T47D (cell line): Measurements from ENCODE around the gene C2orf80.

Experiments used
- DNase-seq, 2 experiments: peaks; one replicate each; pipeline versions ENCODE4 v3.0.0 to v3.0.0-alpha.2; 2011 to 2012; ENCODE audit warnings: low read depth in 1 of 2, low spot score in 1 of 2
- JUND ChIP-seq: IDR thresholded peaks from 2 replicates; pipeline ENCODE4 v1.6.1; 2012; ENCODE audit warnings: low read depth
- in situ Hi-C: cut with HindIII; loops from 2 replicates; pipeline ENCODE4 v1.10.0; 2016; ENCODE audit warnings: low sequenced_read_pairs, low pct_unique_long_range_greater_than_20kb

The C2orf80 gene

DNA sequence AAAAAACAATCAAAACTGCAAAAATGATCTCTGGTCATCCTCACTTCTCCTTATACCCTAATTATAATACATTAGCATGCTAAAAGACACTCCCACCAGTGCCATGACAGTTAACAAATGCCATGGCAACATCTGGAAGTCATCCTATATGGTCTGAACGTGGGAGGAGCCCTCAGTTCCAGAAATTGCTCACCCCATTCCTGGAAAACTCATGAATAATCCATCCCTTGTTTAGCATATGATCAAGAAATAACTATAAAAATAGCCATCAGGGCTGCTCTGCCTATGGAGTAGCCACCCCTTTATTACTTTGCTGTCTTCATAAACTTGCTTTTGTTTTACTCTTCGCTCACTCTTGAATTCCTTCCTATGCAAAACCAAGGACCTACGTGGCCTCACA, 5.7 kb upstream of the C2orf80 start:
- no peak for DNase-seq
- no peak for TF ChIP-seq JUND
- in situ Hi-C loops, result no loop called here

GRCh38 chr2:208192611-208193236, 2.9 kb upstream of the C2orf80 start:
- no peak for TF ChIP-seq JUND
- no peak for DNase-seq
- in situ Hi-C loops, result no loop called here

DNA sequence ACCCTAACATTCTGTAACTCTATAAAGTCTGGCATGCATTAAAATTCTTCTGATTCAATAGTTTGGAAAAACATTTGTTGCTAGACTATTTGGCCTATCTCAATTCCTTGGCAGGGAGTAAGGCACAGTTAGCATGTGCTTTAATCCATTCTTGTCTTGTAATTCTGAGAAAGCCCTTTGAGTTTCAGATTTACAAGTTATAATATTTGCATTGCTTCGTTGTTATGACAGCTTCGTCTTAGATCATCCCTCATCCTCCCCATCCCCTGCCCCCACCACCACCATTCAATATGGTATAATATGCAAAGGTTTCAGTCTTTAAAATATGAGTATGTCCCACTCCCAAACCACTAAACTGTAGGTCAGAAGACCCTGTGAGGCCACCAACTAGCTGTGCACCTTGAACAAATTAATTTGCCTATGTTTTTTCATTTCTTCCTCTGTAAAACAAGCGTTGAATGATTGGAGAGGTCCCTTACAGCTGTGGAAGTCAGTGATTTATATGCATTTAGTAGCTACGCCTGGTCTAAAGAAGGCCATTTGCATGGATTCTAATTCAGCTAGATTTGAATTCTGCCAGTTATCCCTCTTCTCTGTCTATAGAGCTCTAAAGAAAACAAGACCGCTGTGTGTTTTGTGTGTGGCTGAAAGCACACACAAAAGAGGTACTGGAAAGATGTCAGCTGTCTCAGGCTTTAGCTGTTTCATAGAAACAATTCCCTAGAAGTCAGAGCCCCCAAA, 591 bp downstream of the C2orf80 start:
- in situ Hi-C loops, result no loop called here
- no peak for TF ChIP-seq JUND

DNA sequence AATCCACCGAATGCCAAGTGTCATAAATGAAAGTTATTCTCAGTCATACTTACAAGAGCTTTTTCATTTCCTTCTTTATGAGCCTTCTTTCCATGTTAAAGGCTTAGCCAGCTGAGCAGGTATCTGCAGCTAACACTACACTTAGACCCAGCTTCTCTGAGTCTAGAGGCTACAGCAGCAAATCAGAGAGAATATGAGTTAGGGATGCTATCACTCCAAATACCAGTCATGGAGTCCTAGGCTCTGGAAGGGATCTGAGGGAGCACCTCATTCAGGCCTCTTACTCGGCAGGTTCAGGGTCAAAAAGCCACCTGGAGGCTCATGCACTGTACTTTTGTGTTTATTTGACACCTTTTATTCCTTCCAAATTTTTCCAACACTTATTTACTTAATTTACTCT, 2.9 kb downstream of the C2orf80 start:
- no peak for TF ChIP-seq JUND
- DNase-seq, result no peak
- in situ Hi-C loops, result no loop called here

More for the DNA sequence above, 591 bp downstream of the C2orf80 start:
- DNase-seq, result no peak

GRCh38 chr2:208186465-208186864, 3.4 kb downstream of the C2orf80 start:
- no peak for DNase-seq
- in situ Hi-C loops, result no loop called here
- no peak for TF ChIP-seq JUND

DNA sequence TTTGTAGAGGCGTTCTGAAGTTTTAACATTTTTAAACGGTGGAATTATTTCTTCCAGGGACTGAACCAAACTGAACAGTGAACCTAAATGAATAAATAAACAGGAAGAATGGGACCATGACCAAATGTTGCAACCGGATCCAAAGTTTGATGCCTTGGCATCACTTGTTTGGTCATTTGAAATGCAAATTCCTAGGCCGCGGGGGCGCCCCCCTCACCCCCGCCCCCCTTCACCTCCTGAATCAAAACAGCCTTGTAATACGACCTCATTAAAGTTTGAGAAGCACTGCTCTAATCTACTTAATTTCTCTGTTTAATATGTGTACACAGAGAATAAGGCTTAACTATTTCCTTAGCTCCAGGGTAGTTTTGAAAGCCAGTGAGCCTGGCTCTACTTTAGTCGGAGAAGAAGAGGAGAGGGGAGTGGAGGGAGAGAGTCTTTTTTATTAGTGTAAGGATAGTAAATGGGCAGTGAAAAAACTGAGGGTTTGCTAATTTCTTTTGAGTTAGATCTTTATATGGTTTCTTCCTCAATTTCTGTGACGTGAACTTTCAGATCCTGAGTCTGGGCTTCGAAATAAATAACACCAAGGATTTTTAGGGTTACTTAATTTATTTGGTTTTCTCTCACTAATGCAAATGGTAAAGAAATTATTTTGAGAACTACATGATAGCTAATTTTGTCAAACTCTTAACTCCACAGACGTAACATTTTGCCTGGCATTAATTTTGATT, 5.7 kb downstream of the C2orf80 start:
- in situ Hi-C loops, result no loop called here
- no peak for DNase-seq
- TF ChIP-seq JUND, result no peak

DNA sequence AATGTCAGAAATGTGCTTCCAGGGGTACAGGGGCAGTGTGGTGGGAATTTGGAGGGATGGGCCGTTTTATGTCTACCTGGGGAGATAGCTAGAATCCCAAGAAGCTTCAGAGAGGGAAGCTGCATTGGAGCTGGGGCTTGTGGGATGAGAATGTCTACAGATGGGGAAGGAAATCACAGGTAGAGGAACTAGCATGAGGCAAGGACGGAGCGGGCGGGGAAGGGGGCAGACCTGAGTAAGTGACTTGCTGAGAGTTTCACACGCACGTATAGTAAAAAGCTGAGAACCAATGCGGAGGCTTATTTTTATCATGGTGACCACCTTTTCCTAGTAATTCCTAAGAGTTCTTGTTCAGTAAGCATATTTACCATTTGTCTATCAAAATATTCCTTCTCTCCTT, 6.3 kb downstream of the C2orf80 start:
- in situ Hi-C loops, result no loop called here
- no peak for DNase-seq
- no peak for TF ChIP-seq JUND

GRCh38 chr2:208182835-208183234, 7.0 kb downstream of the C2orf80 start:
- no peak for DNase-seq
- in situ Hi-C loops, result no loop called here
- no peak for TF ChIP-seq JUND

GRCh38 chr2:208179028-208179609, 10.7 kb downstream of the C2orf80 start:
- in situ Hi-C loops, result no loop called here

DNA sequence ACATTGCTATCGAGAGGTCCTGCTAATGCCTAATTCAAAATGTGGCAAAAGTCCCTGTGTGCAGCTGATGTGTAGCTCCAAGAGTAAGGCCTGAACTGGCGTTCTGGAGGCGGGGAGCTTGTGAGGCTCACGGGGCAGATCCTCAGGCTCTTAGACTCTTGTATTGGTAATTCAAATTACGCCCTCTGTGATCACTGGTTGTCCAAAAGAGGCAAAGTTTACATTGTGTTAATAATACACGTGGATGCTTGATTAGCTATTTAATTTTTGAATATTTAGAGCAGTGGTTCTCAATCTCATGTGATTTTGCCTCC, 14.0 kb downstream of the C2orf80 start:
- in situ Hi-C loops, result no loop called here
- TF ChIP-seq JUND, result no peak
- DNase-seq, result no peak

More at GRCh38 chr2:208179028-208179609, 10.7 kb downstream of the C2orf80 start:
- no peak for TF ChIP-seq JUND
- DNase-seq, result no peak

DNA sequence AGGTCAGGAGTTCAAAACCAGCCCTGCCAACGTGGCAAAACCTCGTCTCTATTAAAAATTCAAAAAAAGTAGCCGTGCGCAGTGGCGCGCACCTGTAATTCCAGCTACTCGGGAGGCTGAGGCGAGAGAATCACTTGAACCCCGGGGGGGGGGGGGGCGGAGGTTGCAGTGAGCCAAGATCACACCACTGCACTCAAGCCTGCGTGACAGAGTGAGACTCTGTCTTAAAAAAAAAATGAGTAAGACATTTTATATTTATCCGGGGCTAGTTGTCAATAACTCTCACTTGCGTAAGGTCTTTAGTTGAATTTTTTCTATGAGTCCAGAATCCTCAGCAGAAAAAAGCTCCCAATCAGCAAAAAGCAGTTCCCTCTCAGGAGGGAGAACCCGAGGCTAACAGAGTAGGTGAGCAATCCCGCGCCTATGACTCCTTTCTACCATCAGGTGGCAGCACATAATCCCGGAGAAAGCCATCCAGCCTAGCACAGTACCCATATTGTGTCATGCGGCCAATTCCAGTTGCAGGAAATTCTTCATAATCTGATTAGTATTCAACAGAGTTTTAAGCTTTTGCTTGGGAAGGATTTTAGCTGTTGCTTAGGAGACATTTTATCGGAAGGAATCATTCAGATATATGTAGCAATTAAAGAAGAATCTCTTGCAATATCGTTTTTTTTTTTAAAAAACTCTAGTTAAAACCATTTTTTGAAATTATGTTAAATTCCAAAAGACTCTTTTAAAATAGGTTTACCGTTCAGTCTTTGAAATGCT, 14.6 kb downstream of the C2orf80 start:
- TF ChIP-seq JUND, result no peak
- peak; percentile 17 to 80 for DNase-seq
- in situ Hi-C loops, result no loop called here

- no peak for TF ChIP-seq JUND
- in situ Hi-C loops, result no loop called here
- no peak for DNase-seq
These were observed 15.7 kb downstream of the C2orf80 start for GRCh38 chr2:208174144-208174543.
